Upper lobe of right lung (tissue), 1 donor: Measurements from ENCODE around the gene PLK5. TPM values are rescaled to one million over a fixed set of nuclear protein-coding genes. Genes with fewer than 3 reads are reported as not detected.
A peak's percentile ranks its signal among the peaks of the same experiment; 100 is the strongest.

Source experiments
- ATAC-seq: fragments of 200-7000 bp; cut with Tn5 transposase; one replicate; pipeline ENCODE4 v1.9.1; 2020; ENCODE audit warnings: mild to moderate bottlenecking, moderate library complexity
- DNase-seq: peaks from one replicate; pipeline ENCODE4 v3.0.0-alpha.2; 2020
- H3K27ac ChIP-seq: fragments of 200-600 bp; one replicate; pipeline ENCODE4 v1.8.0; 2022
- H3K27me3 ChIP-seq: fragments of 200-600 bp; one replicate; pipeline ENCODE4 v1.8.0; 2022; ENCODE audit warnings: mild to moderate bottlenecking
- H3K36me3 ChIP-seq: fragments of 200-600 bp; one replicate; pipeline ENCODE4 v1.8.0; 2022
- H3K4me1 ChIP-seq: fragments of 200-600 bp; one replicate; pipeline ENCODE4 v1.8.0; 2022
- H3K4me3 ChIP-seq: fragments of 200-600 bp; one replicate; pipeline ENCODE4 v1.8.0; 2022; ENCODE audit warnings: mild to moderate bottlenecking
- H3K9me3 ChIP-seq: fragments of 200-600 bp; one replicate; pipeline ENCODE4 v1.8.0; 2022
- CTCF ChIP-seq: fragments of 200-600 bp; IDR thresholded peaks from one replicate; pipeline ENCODE4 v1.8.0; 2022; ENCODE audit warnings: antibody characterized with exemption
- intact Hi-C: fragments of 100-400 bp; cut with DNase I; formaldehyde crosslinking; loops from one replicate; pipeline ENCODE4 v1.11.0; 2022
- total RNA-seq: library from RNA; stranded (reverse); fragmentation: NEBNext Ultra II Directional; extraction: Animal tissue kit (Norgen Biotek cat#: 25700); gene quantifications from one replicate; pipeline ENCODE4 v1.2.1, GENCODE V29; 2021
- donor health status: DM: no; HTN: yes; CAD: no; lungs with severe emphysema.

Gene PLK5
- total RNA-seq, 1 donor from 2014 or later, result not detected

- Histone ChIP-seq H3K27ac (peak within 1 kb of the TSS; percentile 65), H3K36me3 (no peaks in the 10 kb centered on the region), H3K27me3 (no peaks in the 10 kb centered on the region), H3K4me3 (peak within 1 kb of the TSS; percentile 62), H3K9me3 (no peaks in the 10 kb centered on the region), H3K4me1 (peaks cover 11% of the 10 kb centered on the region)
- DNase-seq (no peak), ATAC-seq (no peak)
- intact Hi-C loops, result no loop called here
- TF ChIP-seq CTCF, result no peak
Observed at GRCh38 chr19:1491114-1491848, 32.6 kb upstream of the PLK5 start, which contains the start of gene REEP6. Gene REEP6 (plus strand): TSS chr19:1491181. CDS start chr19:1491270, 89 bp downstream.

DNA sequence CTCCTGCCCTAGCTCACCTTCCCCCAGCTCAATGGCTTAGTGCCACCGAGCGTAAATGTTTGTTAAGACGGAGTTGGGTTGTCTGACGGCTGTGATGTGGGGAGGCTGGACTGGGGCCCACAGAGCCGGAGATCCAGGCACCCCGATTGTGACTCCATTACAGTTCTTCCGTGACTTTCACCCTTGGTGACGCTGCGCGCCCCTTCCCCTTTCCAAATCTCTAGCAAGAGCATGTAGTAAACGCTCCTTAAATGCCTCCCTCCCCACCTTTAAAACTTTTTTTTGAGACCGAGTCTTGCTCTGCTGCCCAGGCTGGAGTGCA, 32.1 kb upstream of the PLK5 start:
- Histone ChIP-seq H3K9me3 (no peaks in the 10 kb centered on the region), H3K27ac (no peak overlapping the region), H3K36me3 (no peaks in the 10 kb centered on the region), H3K27me3 (no peaks in the 10 kb centered on the region), H3K4me1 (peaks cover 11% of the 10 kb centered on the region), H3K4me3 (peak overlapping the region; percentile 60)
- intact Hi-C loops, result no loop called here
- ATAC-seq (no peak), DNase-seq (no peak)
- no peak for TF ChIP-seq CTCF

DNA sequence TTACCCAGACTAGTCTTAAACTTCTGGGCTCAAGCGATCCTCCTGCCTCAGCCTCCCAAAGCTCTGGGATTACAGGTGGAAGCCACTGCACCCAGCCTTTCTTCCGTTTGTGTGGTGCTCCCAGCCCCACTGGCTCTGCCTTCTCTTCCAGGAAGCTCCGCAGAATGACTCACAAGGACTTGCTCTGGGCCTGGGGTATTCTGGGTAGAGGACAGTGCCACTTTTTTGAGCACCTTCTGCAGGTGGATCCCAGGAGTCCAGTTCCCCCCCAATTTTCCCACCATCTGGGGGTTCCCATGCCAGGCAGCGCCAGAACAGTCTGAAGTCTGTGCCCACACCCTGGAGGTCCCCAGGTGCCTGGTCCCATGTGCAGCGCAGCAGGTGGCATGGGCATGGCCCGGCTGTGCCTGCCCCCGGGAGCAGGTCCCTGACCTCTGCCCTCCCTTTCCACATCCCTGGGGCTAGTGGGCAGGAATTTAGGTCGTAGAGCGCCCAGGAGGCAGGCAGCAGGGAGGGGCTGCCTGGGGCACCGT, 31.3 kb upstream of the PLK5 start:
- H3K9me3 ChIP-seq, result no peaks in the 10 kb centered on the region

GRCh38 chr19:1494115-1494815, 29.6 kb upstream of the PLK5 start:
- H3K4me1 ChIP-seq, result peaks cover 11% of the 10 kb centered on the region
- no peaks in the 10 kb centered on the region for H3K36me3 ChIP-seq
- no peak for DNase-seq
- H3K4me3 ChIP-seq, result no peak overlapping the region
- intact Hi-C loops, result no loop called here
- no peak for ATAC-seq
- H3K27me3 ChIP-seq, result peaks cover 14% of the 10 kb centered on the region
- H3K9me3 ChIP-seq, result no peaks in the 10 kb centered on the region
- no peak overlapping the region for H3K27ac ChIP-seq
- TF ChIP-seq CTCF, result no peak

More for the DNA sequence above, 31.3 kb upstream of the PLK5 start:
- no peaks in the 10 kb centered on the region for H3K36me3 ChIP-seq
- DNase-seq, result no peak
- H3K4me1 ChIP-seq, result peaks cover 11% of the 10 kb centered on the region
- no peak for ATAC-seq
- no peak overlapping the region for H3K4me3 ChIP-seq
- TF ChIP-seq CTCF, result no peak
- intact Hi-C loops, result no loop called here
- H3K27me3 ChIP-seq, result peaks cover 7% of the 10 kb centered on the region
- no peak overlapping the region for H3K27ac ChIP-seq

GRCh38 chr19:1495051-1495798, 28.7 kb upstream of the PLK5 start:
- intact Hi-C loops, result no loop called here
- Histone ChIP-seq H3K27ac (no peak overlapping the region), H3K9me3 (no peaks in the 10 kb centered on the region), H3K4me1 (peaks cover 5% of the 10 kb centered on the region), H3K27me3 (peaks cover 14% of the 10 kb centered on the region), H3K36me3 (no peaks in the 10 kb centered on the region), H3K4me3 (no peak overlapping the region)
- TF ChIP-seq CTCF, result no peak
- DNase-seq, result no peak
- no peak for ATAC-seq
